ENCODE results near the gene GNPTAB.

- TF ChIP-seq FOXK2 (IDR thresholded peaks at IDR 0.05) (no peak), L3MBTL2 (conservative IDR thresholded peaks at IDR 0.05) (no peak), FOXM1 (IDR thresholded peaks at IDR 0.05; ENCODE audit: borderline replicate concordance) (no peak), TARDBP (IDR thresholded peaks at IDR 0.05) (no peak), NFRKB (IDR thresholded peaks at IDR 0.05) (no peak)
Observed at GRCh38 chr12:101747697-101748096, 83.1 kb downstream of the GNPTAB start.
